H1 (cell line): Measurements from ENCODE around the gene TRIM29. TPM values are rescaled to one million over a fixed set of nuclear protein-coding genes. Genes with fewer than 3 reads are reported as not detected.

Experiments used
- CTCF ChIA-PET: fragments of 300-600 bp; sonication (Branson Sonifier 250); formaldehyde crosslinking; loops from one replicate; lab custom pipeline; 2021; ENCODE audit not compliant: partially characterized antibody; lab: Charles Lee
- POLR2A ChIA-PET: fragments of 300-600 bp; sonication (Branson Sonifier 250); formaldehyde crosslinking; loops from one replicate; lab custom pipeline; 2021; ENCODE audit warnings: inconsistent platforms; ENCODE audit not compliant: partially characterized antibody; lab: Charles Lee
- DNase-seq, 2 experiments: peaks; one replicate each; pipeline versions ENCODE4 v3.0.0 to v3.0.0-alpha.2; 2010 to 2022; ENCODE audit warnings: low spot score in 2 of 2, low read depth in 1 of 2, mixed read lengths in 1 of 2
- FAIRE-seq: peaks from 2 replicates; lab custom pipeline; 2011; peaks lifted over from hg19 to GRCh38; lab: Jason Lieb, UNC
- H2AFZ ChIP-seq: 2 replicates; pipeline ENCODE4 v1.8.1; 2012; ENCODE audit warnings: low read length, inconsistent platforms
- H2AK5ac ChIP-seq: 2 replicates; pipeline ENCODE4 v1.6.1; 2013; ENCODE audit warnings: low read depth, low read length
- H2BK120ac ChIP-seq: replicated peaks from 2 replicates; pipeline ENCODE3; 2013; ENCODE audit warnings: low read depth, low read length, inconsistent platforms
- H2BK12ac ChIP-seq: 2 replicates; pipeline ENCODE4 v1.6.1; 2013; ENCODE audit warnings: low read depth, low read length
- H2BK15ac ChIP-seq: 2 replicates; pipeline ENCODE4 v1.6.1; 2013; ENCODE audit warnings: low read length
- H2BK20ac ChIP-seq: 2 replicates; pipeline ENCODE4 v1.6.1; 2013; ENCODE audit warnings: low read length
- H2BK5ac ChIP-seq: 2 replicates; pipeline ENCODE4 v1.6.1; 2013; ENCODE audit warnings: low read depth, low read length
- H3K14ac ChIP-seq: 2 replicates; pipeline ENCODE4 v1.6.1; 2013; ENCODE audit warnings: inconsistent platforms; ENCODE audit not compliant: insufficient read length
- H3K18ac ChIP-seq: 2 replicates; pipeline ENCODE4 v1.6.1; 2013; ENCODE audit warnings: low read length; ENCODE audit errors: extremely low read depth
- H3K23ac ChIP-seq: 2 replicates; pipeline ENCODE4 v1.6.1; 2013; ENCODE audit warnings: inconsistent platforms; ENCODE audit not compliant: insufficient read length
- H3K23me2 ChIP-seq: 2 replicates; pipeline ENCODE4 v1.6.1; 2013; ENCODE audit warnings: low read depth, low read length
- H3K27ac ChIP-seq: 2 replicates; pipeline ENCODE4 v1.6.1; 2011; ENCODE audit warnings: low read depth, low read length, inconsistent platforms
- H3K27me3 ChIP-seq, 4 experiments: replicated peaks in 1 of 4; 1 replicate in 1 of 4; 2 replicates in 3 of 4; pipeline versions ENCODE4 v1.6.1 to v1.8.1; 2011 to 2013; ENCODE audit warnings: low read length in 3 of 4, mild to moderate bottlenecking in 3 of 4, inconsistent platforms in 2 of 4, mixed read lengths in 2 of 4, moderate library complexity in 1 of 4; ENCODE audit not compliant: control insufficient read depth in 3 of 4, insufficient read depth in 3 of 4; ENCODE audit errors: extremely low read depth in 1 of 4
- H3K36me3 ChIP-seq, 4 experiments: 2 replicates each; pipeline versions ENCODE4 v1.6.1 to v1.8.1; 2011 to 2013; ENCODE audit warnings: mild to moderate bottlenecking in 4 of 4, low read length in 3 of 4, moderate library complexity in 2 of 4, control low read depth in 1 of 4, inconsistent platforms in 1 of 4; ENCODE audit not compliant: insufficient read depth in 4 of 4, control insufficient read depth in 2 of 4
- H3K4ac ChIP-seq: replicated peaks from 2 replicates; pipeline ENCODE3; 2013; ENCODE audit warnings: low read length, low read depth, mixed read lengths, inconsistent platforms; ENCODE audit not compliant: insufficient read length
- H3K4me1 ChIP-seq, 4 experiments: replicated peaks in 1 of 4; 1 replicate in 1 of 4; 2 replicates in 3 of 4; pipeline versions ENCODE4 v1.6.1 to v1.8.1; 2011 to 2013; ENCODE audit warnings: low read length in 3 of 4, inconsistent platforms in 2 of 4, mixed read lengths in 1 of 4; ENCODE audit not compliant: insufficient read depth in 4 of 4, control insufficient read depth in 3 of 4
- H3K4me2 ChIP-seq, 2 experiments: 2 replicates each; pipeline versions ENCODE4 v1.6.1 to v1.8.1; 2011 to 2013; ENCODE audit warnings: low read depth in 2 of 2, low read length in 2 of 2, control low read depth in 1 of 2, inconsistent platforms in 1 of 2, mild to moderate bottlenecking in 1 of 2; ENCODE audit not compliant: insufficient read depth in 1 of 2
- H3K4me3 ChIP-seq, 4 experiments: fragments of 200-600, 300-600 bp in 1 of 4; sonication (generic), shearing (Covaris generic), sonication (Bioruptor Twin) in 1 of 4; 2 replicates each; pipeline versions ENCODE4 v1.5.1 to v1.8.1; 2011 to 2016; ENCODE audit warnings: low read length in 4 of 4, low read depth in 3 of 4, control low read depth in 2 of 4, inconsistent platforms in 2 of 4, mild to moderate bottlenecking in 2 of 4, mixed read lengths in 1 of 4, moderate library complexity in 1 of 4; ENCODE audit not compliant: insufficient read depth in 2 of 4; ENCODE audit errors: extremely low read depth in 1 of 4
- H3K56ac ChIP-seq: replicated peaks from 2 replicates; pipeline ENCODE3; 2013; ENCODE audit warnings: low read depth, mild to moderate bottlenecking, mixed read lengths, low read length, inconsistent platforms; ENCODE audit not compliant: insufficient read length
- H3K79me1 ChIP-seq: 2 replicates; pipeline ENCODE4 v1.6.1; 2013; ENCODE audit warnings: low read depth, low read length, control low read depth
- H3K79me2 ChIP-seq, 2 experiments: 2 replicates each; pipeline versions ENCODE4 v1.6.1 to v1.8.1; 2012 to 2013; ENCODE audit warnings: low read length in 2 of 2, mild to moderate bottlenecking in 2 of 2, inconsistent platforms in 1 of 2; ENCODE audit not compliant: insufficient read depth in 2 of 2, control insufficient read depth in 1 of 2
- H3K9ac ChIP-seq, 4 experiments: replicated peaks in 1 of 4; 1 replicate in 1 of 4; 2 replicates in 3 of 4; pipeline versions ENCODE4 v1.6.1 to v1.8.1; 2011 to 2013; ENCODE audit warnings: low read depth in 3 of 4, low read length in 3 of 4, control low read depth in 2 of 4, mild to moderate bottlenecking in 2 of 4, moderate library complexity in 2 of 4, inconsistent platforms in 1 of 4; ENCODE audit errors: extremely low read depth in 1 of 4
- H3K9me3 ChIP-seq, 2 experiments: 2 replicates each; pipeline versions ENCODE4 v1.6.1 to v1.8.1; 2012 to 2013; ENCODE audit warnings: mild to moderate bottlenecking in 2 of 2, moderate library complexity in 2 of 2, control low read depth in 1 of 2, inconsistent platforms in 1 of 2, low read depth in 1 of 2, low read length in 1 of 2, mixed read lengths in 1 of 2; ENCODE audit not compliant: insufficient read depth in 2 of 2
- H4K20me1 ChIP-seq, 2 experiments: replicated peaks in 1 of 2; 2 replicates each; pipeline versions ENCODE3 to v1.8.1; 2011 to 2013; ENCODE audit warnings: inconsistent platforms in 2 of 2, low read length in 2 of 2, mild to moderate bottlenecking in 1 of 2; ENCODE audit not compliant: insufficient read depth in 2 of 2, control insufficient read depth in 1 of 2
- H4K5ac ChIP-seq: 2 replicates; pipeline ENCODE4 v1.6.1; 2013; ENCODE audit warnings: low read length, low read depth, mixed read lengths, inconsistent platforms; ENCODE audit not compliant: insufficient read length
- H4K8ac ChIP-seq: 2 replicates; pipeline ENCODE4 v1.8.0; 2013; ENCODE audit warnings: mild to moderate bottlenecking, moderate library complexity, low read length, inconsistent platforms; ENCODE audit not compliant: insufficient read depth; ENCODE audit errors: extremely low read depth
- H4K91ac ChIP-seq: replicated peaks from 2 replicates; pipeline ENCODE3; 2013; ENCODE audit warnings: low read length, mixed read lengths, inconsistent platforms; ENCODE audit not compliant: insufficient read length
- CEBPB ChIP-seq: IDR thresholded peaks from 2 replicates; pipeline ENCODE4 v1.6.1; 2012; ENCODE audit warnings: low read depth, low read length
- CREB1 ChIP-seq: IDR thresholded peaks from 2 replicates; pipeline ENCODE4 v1.6.1; 2012; ENCODE audit warnings: inconsistent platforms
- EP300 ChIP-seq, 2 experiments: IDR thresholded peaks; 1 replicate in 1 of 2; 2 replicates in 1 of 2; pipeline ENCODE4 v1.6.1; 2011 to 2012; ENCODE audit warnings: low read depth in 2 of 2, low read length in 2 of 2, mild to moderate bottlenecking in 2 of 2, borderline replicate concordance in 1 of 2, inconsistent platforms in 1 of 2, moderate library complexity in 1 of 2
- JUN ChIP-seq: IDR thresholded peaks from 2 replicates; pipeline ENCODE4 v1.6.1; 2011; ENCODE audit warnings: low read depth, mild to moderate bottlenecking, improper control_type of control experiment, low read length
- NRF1 ChIP-seq: IDR thresholded peaks from 2 replicates; pipeline ENCODE4 v1.6.1; 2011; ENCODE audit warnings: mild to moderate bottlenecking, low read depth, low read length, improper control_type of control experiment
- POU5F1 ChIP-seq: IDR thresholded peaks from 2 replicates; pipeline ENCODE4 v1.6.1; 2011; ENCODE audit warnings: low read depth, mild to moderate bottlenecking, low read length, moderate library complexity
- RFX5 ChIP-seq: IDR thresholded peaks from 2 replicates; pipeline ENCODE4 v1.6.1; 2011; ENCODE audit warnings: low read depth, low read length, improper control_type of control experiment, borderline replicate concordance
- RNF2 ChIP-seq: fragments of 200-900, 300-1000 bp; sonication (generic); IDR thresholded peaks from 2 replicates; pipeline ENCODE4 v1.7.1; 2016; ENCODE audit warnings: borderline replicate concordance, low read depth, mild to moderate bottlenecking, antibody characterized with exemption, low read length; ENCODE audit not compliant: poor library complexity, severe bottlenecking; ENCODE audit errors: missing control alignments
- TAF7 ChIP-seq: optimal IDR thresholded peaks from 2 replicates; pipeline ENCODE3; 2011; ENCODE audit warnings: low read depth, mild to moderate bottlenecking, inconsistent platforms, low read length, moderate library complexity, borderline replicate concordance
- TEAD4 ChIP-seq: IDR thresholded peaks from 2 replicates; pipeline ENCODE4 v1.6.1; 2012; ENCODE audit warnings: low read depth, low read length, inconsistent platforms, mixed read lengths
- USF2 ChIP-seq: IDR thresholded peaks from 2 replicates; pipeline ENCODE4 v1.6.1; 2011; ENCODE audit warnings: low read length, improper control_type of control experiment
- WGBS, 2 experiments: shearing (Covaris generic) in 1 of 2; methylation state at CpG; one replicate each; pipeline versions ENCODE4 v1.1.6 to v1.1.7; 2013 to 2015; ENCODE audit warnings: low lambda C conversion rate in 2 of 2, mixed read lengths in 2 of 2, inconsistent platforms in 1 of 2, low coverage in 1 of 2, missing lambda C conversion rate in 1 of 2; ENCODE audit not compliant: insufficient replicate concordance in 2 of 2, insufficient coverage in 1 of 2, insufficient read length in 1 of 2; ENCODE audit errors: extremely low coverage in 1 of 2, missing lambda C conversion rate in 1 of 2; 5-methylcytosine and 5-hydroxymethylcytosine counted together
- polyA plus RNA-seq, 7 experiments: library from polyadenylated mRNA; depleted of rRNA in 3 of 7; stranded (reverse) in 5 of 7; unstranded in 2 of 7; fragments of >200 nt in 5 of 7; fragments of 200-250 nt in 2 of 7; gene quantifications; 1 replicate in 5 of 7; 2 replicates in 1 of 7; 4 replicates in 1 of 7; pipeline versions ENCODE4 v1.2.1 to v1.2.3, GENCODE V29; 2011 to 2013; ENCODE audit warnings: missing spikeins in 2 of 7, mixed read lengths in 2 of 7
- total RNA-seq: library from RNA; stranded (reverse); fragmentation: NEBNext Ultra II Directional; extraction: Animal tissue kit (Norgen Biotek cat#: 25700); gene quantifications from 2 replicates; pipeline ENCODE4 v1.2.1, GENCODE V29; 2021

Gene TRIM29
- total and polyA plus RNA-seq, 2 of the 8 experiments (the other 6 are each of a cell fraction or from before 2014, with no cell fraction given), result 0.17 to 0.43 TPM

GRCh38 chr11:120122924-120123683 lies 14.8 kb downstream of the TRIM29 start:
- H3K79me2 ChIP-seq, result no peaks in the 10 kb centered on the region
- H3K23ac ChIP-seq, result no peak overlapping the region
- H3K4me1 ChIP-seq, result no peaks in the 10 kb centered on the region; a peak in 2 of 7 replicates
- H3K9me3 ChIP-seq, result peaks cover 0 to 7% of the 10 kb centered on the region in 2 experiments; a peak in 1 of 4 replicates
- H3K79me1 ChIP-seq, result no peaks in the 10 kb centered on the region
- no peak overlapping the region for H3K14ac ChIP-seq
- H2BK15ac ChIP-seq, result no peak overlapping the region
- H3K4me3 ChIP-seq, result no peak overlapping the region
- no peak overlapping the region for H3K4ac ChIP-seq
- no peak overlapping the region for H4K5ac ChIP-seq
- FAIRE-seq, result no peak
- H3K27ac ChIP-seq, result no peak overlapping the region
- WGBS, 2 experiments, result 87% methylated on average over 12 of the region's 12 CpGs; no CpG with 5 or more reads in 1 of the 2 experiments
- no peak overlapping the region for H2BK5ac ChIP-seq
- H2BK120ac ChIP-seq, result no peak overlapping the region
- H4K20me1 ChIP-seq, result no peaks in the 10 kb centered on the region
- no peak overlapping the region for H4K91ac ChIP-seq
- CTCF ChIA-PET, result interaction anchor here (0.8 to 2.4 kb wide), 5 partner anchors 14 to 787 kb away, joined by 3 to 13 read pairs (median 4); no protein-coding TSS in a partner anchor
- no peak overlapping the region for H2BK12ac ChIP-seq
- no peak overlapping the region for H3K4me2 ChIP-seq
- no peak overlapping the region for H2BK20ac ChIP-seq
- no peak for DNase-seq
- H2AK5ac ChIP-seq, result no peak overlapping the region
- H3K56ac ChIP-seq, result no peak overlapping the region
- H2AFZ ChIP-seq, result no peak overlapping the region
- POLR2A ChIA-PET, result no interaction called here
- H3K23me2 ChIP-seq, result no peaks in the 10 kb centered on the region
- H3K36me3 ChIP-seq, result no peaks in the 10 kb centered on the region; a peak in 1 of 8 replicates
- H4K8ac ChIP-seq, result no peak overlapping the region
- no peak overlapping the region for H3K9ac ChIP-seq
- H3K18ac ChIP-seq, result no peak overlapping the region
- no peaks in the 10 kb centered on the region; a peak in 3 of 7 replicates for H3K27me3 ChIP-seq
- TF ChIP-seq RNF2, result no peak
- no peak for TF ChIP-seq TAF7
- TF ChIP-seq RFX5, result no peak
- no peak for TF ChIP-seq NRF1
- TF ChIP-seq CEBPB, result no peak
- TF ChIP-seq USF2, result no peak
- TF ChIP-seq TEAD4, result no peak
- no peak for TF ChIP-seq POU5F1
- TF ChIP-seq JUN, result no peak
- TF ChIP-seq EP300 (IDR thresholded peaks at IDR 0.05; ENCODE audit: borderline replicate concordance in 1 of 2, low read depth in 2 of 2, low read length in 2 of 2), result no peak
- TF ChIP-seq CREB1, result no peak
